B cell (primary cell): ENCODE results near the gene MOB3B. TPM values are rescaled to one million over a fixed set of nuclear protein-coding genes. Genes with fewer than 3 reads are reported as not detected.

Experiments used
- ATAC-seq: fragments of 200-7000 bp; cut with Tn5 transposase; one replicate; pipeline ENCODE4 v1.10.0; 2021; ENCODE audit warnings: low read depth, mild to moderate bottlenecking, moderate number of reproducible peaks, moderate library complexity
- CTCF ChIA-PET: fragments of 350-600 bp; sonication (Branson Sonifier 250); formaldehyde crosslinking; loops from one replicate; lab custom pipeline; 2021; ENCODE audit warnings: antibody characterized with exemption, inconsistent platforms; lab: Charles Lee
- POLR2A ChIA-PET: fragments of 350-600 bp; sonication (Branson Sonifier 250); formaldehyde crosslinking; loops from one replicate; lab custom pipeline; 2021; ENCODE audit warnings: antibody characterized with exemption; lab: Charles Lee
- DNase-seq: peaks from one replicate; pipeline ENCODE4 v3.0.0; 2013
- H2AFZ ChIP-seq: 2 replicates; pipeline ENCODE4 v1.6.1; 2012; ENCODE audit warnings: mild to moderate bottlenecking, low read depth, low read length; ENCODE audit not compliant: insufficient read depth, poor library complexity, severe bottlenecking
- H3K27ac ChIP-seq, 2 donors: 1 replicate in 1 of 2; 2 replicates in 1 of 2; pipeline ENCODE4 v1.5.1; 2012 to 2013; ENCODE audit warnings: low read length in 2 of 2, mild to moderate bottlenecking in 2 of 2, moderate library complexity in 1 of 2
- H3K27me3 ChIP-seq, 4 experiments: fragments of 200-600 bp in 1 of 4; sonication (generic) in 1 of 4; replicated peaks in 1 of 4; 1 replicate in 2 of 4; 2 replicates in 2 of 4; pipeline versions ENCODE4 v1.6.1 to v1.7.0; 2013 to 2016; ENCODE audit warnings: low read length in 3 of 4, mild to moderate bottlenecking in 2 of 4, mixed read lengths in 1 of 4, moderate library complexity in 1 of 4; ENCODE audit not compliant: insufficient read depth in 4 of 4, control insufficient read depth in 3 of 4; ENCODE audit errors: control extremely low read depth in 1 of 4
- H3K36me3 ChIP-seq, 2 experiments: replicated peaks in 1 of 2; 1 replicate in 1 of 2; 2 replicates in 1 of 2; pipeline versions ENCODE4 v1.6.1 to v1.7.1; 2013; ENCODE audit warnings: low read length in 1 of 2; ENCODE audit not compliant: insufficient read depth in 2 of 2, control insufficient read depth in 1 of 2; ENCODE audit errors: control extremely low read depth in 1 of 2, extremely low read depth in 1 of 2
- H3K4me1 ChIP-seq, 2 donors: fragments of 200-600 bp in 1 of 2; sonication (generic) in 1 of 2; 1 replicate in 1 of 2; 2 replicates in 1 of 2; pipeline versions ENCODE4 v1.5.1 to v1.6.1; 2013 to 2017; ENCODE audit warnings: low read length in 2 of 2; ENCODE audit not compliant: control insufficient read depth in 2 of 2, insufficient read depth in 2 of 2
- H3K4me2 ChIP-seq: replicated peaks from 2 replicates; pipeline ENCODE3; 2012; ENCODE audit warnings: mild to moderate bottlenecking, low read depth, low read length; ENCODE audit not compliant: poor library complexity, severe bottlenecking
- H3K4me3 ChIP-seq, 5 experiments: fragments of 200-600 bp in 1 of 5; sonication (generic) in 1 of 5; 1 replicate in 3 of 5; 2 replicates in 2 of 5; pipeline versions ENCODE4 v1.5.1 to v1.7.0; 2011 to 2016; ENCODE audit warnings: low read length in 4 of 5, mild to moderate bottlenecking in 4 of 5, low read depth in 2 of 5, control low read depth in 1 of 5, moderate library complexity in 1 of 5; ENCODE audit not compliant: insufficient read depth in 1 of 5; ENCODE audit errors: control extremely low read depth in 1 of 5, extremely low read depth in 1 of 5
- H3K79me2 ChIP-seq: fragments of 200-600 bp; sonication (generic); one replicate; pipeline ENCODE4 v1.6.0; 2016; ENCODE audit warnings: low read length; ENCODE audit not compliant: control insufficient read depth, insufficient read depth
- H3K9ac ChIP-seq: fragments of 200-600 bp; sonication (generic); 2 replicates; pipeline ENCODE4 v1.6.1; 2017; ENCODE audit warnings: mild to moderate bottlenecking, low read length, moderate library complexity
- H3K9me3 ChIP-seq, 3 donors: one replicate each; pipeline versions ENCODE4 v1.6.1 to v1.7.1; 2013; ENCODE audit warnings: low read length in 2 of 3; ENCODE audit not compliant: control insufficient read depth in 2 of 3, insufficient read depth in 1 of 3; ENCODE audit errors: control extremely low read depth in 1 of 3
- H4K20me1 ChIP-seq: 2 replicates; pipeline ENCODE4 v1.6.0; 2012; ENCODE audit warnings: mild to moderate bottlenecking, low read length; ENCODE audit not compliant: insufficient read depth, control insufficient read depth, poor library complexity, severe bottlenecking
- H3K27ac Mint-ChIP-seq: one replicate; pipeline ENCODE4 v1.8.0; 2021; ENCODE audit warnings: mixed read lengths
- H3K27me3 Mint-ChIP-seq: one replicate; pipeline ENCODE4 v1.8.0; 2021; ENCODE audit warnings: mixed read lengths
- H3K4me1 Mint-ChIP-seq: one replicate; pipeline ENCODE4 v1.8.0; 2021; ENCODE audit warnings: mixed read lengths
- H3K4me3 Mint-ChIP-seq: one replicate; pipeline ENCODE4 v1.8.0; 2021; ENCODE audit warnings: mixed read lengths
- H3K9me3 Mint-ChIP-seq: one replicate; pipeline ENCODE4 v1.8.0; 2022; ENCODE audit warnings: mixed read lengths; ENCODE audit not compliant: insufficient read depth
- CTCF ChIP-seq: fragments of 200-600 bp; IDR thresholded peaks from one replicate; pipeline ENCODE4 v1.8.0; 2022; ENCODE audit warnings: antibody characterized with exemption, mild to moderate bottlenecking
- EZH2 ChIP-seq: IDR thresholded peaks from 2 replicates; pipeline ENCODE4 v1.6.1; 2012; ENCODE audit warnings: borderline replicate concordance, low read depth, mild to moderate bottlenecking, moderate library complexity, low read length; ENCODE audit not compliant: insufficient read depth, poor library complexity, severe bottlenecking
- WGBS: methylation state at CpG from one replicate; pipeline ENCODE4 v1.1.5; 2013; ENCODE audit warnings: missing lambda C conversion rate; ENCODE audit not compliant: insufficient coverage; 5-methylcytosine and 5-hydroxymethylcytosine counted together
- intact Hi-C: fragments of 100-400 bp; cut with micrococcal nuclease; formaldehyde crosslinking; loops from one replicate; pipeline ENCODE4 v1.10.0; 2022
- polyA plus RNA-seq: library from polyadenylated mRNA; depleted of rRNA; stranded (reverse); fragments of >200 nt; gene quantifications from 2 replicates; pipeline ENCODE4 v1.2.3, GENCODE V29; 2012
- total RNA-seq, 2 donors: library from RNA; stranded (reverse); fragments of 120-200 nt in 1 of 2; gene quantifications; 1 replicate in 1 of 2; 2 replicates in 1 of 2; pipeline versions ENCODE4 v1.2.3 to v1.2.4, GENCODE V29; 2013 to 2022

Gene MOB3B
- total and polyA plus RNA-seq, 2 donors (not counting 1 experiment from before 2014, with no cell fraction given): 7.3 to 7.9 TPM

DNA sequence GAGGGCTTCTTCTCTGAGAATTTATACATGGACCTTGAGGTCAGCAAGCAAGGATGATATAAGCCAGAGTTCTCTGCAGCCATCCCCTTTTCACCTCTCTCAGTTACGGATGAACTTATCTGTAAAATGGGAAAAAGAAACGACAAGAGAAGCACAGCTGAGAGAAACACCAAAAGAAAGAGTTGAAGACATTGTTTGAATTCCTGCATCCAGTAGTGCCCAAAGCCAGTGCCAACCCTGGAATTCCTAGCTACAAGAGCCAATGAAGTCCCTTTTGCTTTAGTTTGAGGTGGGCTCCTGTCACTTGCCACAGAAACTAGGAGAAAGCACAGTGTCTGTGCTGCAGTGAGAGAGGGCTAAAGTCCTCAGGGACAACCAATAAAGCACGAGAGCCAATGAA, 6.6 kb upstream of the MOB3B start:
- TF ChIP-seq CTCF: no peak
- TF ChIP-seq EZH2: no peak
- no peak overlapping the region for H3K4me2 ChIP-seq
- H3K9ac ChIP-seq: no peak overlapping the region
- H3K4me1 Mint-ChIP-seq: peaks cover 15% of the 10 kb centered on the region
- H3K27me3 Mint-ChIP-seq: no peaks in the 10 kb centered on the region
- no peak overlapping the region for H2AFZ ChIP-seq
- H3K9me3 ChIP-seq: no peaks in the 10 kb centered on the region
- H3K4me3 Mint-ChIP-seq: no peak overlapping the region
- CTCF ChIA-PET: interaction anchor here (1.2 to 17.3 kb wide), 2 partner anchors 76 to 202 kb away, joined by 6 to 395 read pairs; no protein-coding TSS in a partner anchor
- ATAC-seq (no peak), DNase-seq (no peak)
- peaks cover 9 to 10% of the 10 kb centered on the region in 2 donors for H3K4me1 ChIP-seq
- no peak overlapping the region for H3K4me3 ChIP-seq
- POLR2A ChIA-PET: no interaction called here
- no peaks in the 10 kb centered on the region for H3K36me3 ChIP-seq
- H3K27me3 ChIP-seq: no peaks in the 10 kb centered on the region
- H3K79me2 ChIP-seq: no peaks in the 10 kb centered on the region
- H3K27ac ChIP-seq: no peak overlapping the region
- intact Hi-C loops: no loop called here
- 80% methylated on average over 1 of the region's 3 CpGs for WGBS
- H3K27ac Mint-ChIP-seq: no peak overlapping the region
- no peaks in the 10 kb centered on the region for H3K9me3 Mint-ChIP-seq
- no peaks in the 10 kb centered on the region for H4K20me1 ChIP-seq

DNA sequence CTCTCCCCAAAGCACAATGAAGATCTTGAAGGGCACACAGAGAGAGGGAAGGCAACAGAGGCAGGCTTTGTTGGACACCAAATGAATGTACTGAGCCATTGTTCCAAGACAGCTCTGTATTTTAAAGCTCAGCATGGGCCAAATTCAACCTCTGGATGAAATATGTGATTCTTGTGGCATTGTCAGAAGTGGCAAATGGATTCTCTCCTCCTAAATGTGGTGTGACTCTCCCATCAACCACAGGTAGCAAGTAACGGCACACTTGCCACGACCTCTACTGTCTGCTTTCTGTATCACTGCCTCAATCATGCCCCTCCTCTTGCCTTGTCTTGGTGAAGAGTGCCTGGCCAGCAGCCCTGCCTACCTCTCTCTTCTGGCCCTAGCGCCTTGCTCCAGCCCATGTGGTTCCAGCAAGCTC, 6.1 kb upstream of the MOB3B start:
- peak; percentile 32 for TF ChIP-seq CTCF
- no peak for TF ChIP-seq EZH2
- no peaks in the 10 kb centered on the region for H3K9me3 ChIP-seq
- ATAC-seq (no peak), DNase-seq (peak; percentile 21)
- H3K27ac ChIP-seq: no peak overlapping the region
- no peaks in the 10 kb centered on the region for H3K27me3 Mint-ChIP-seq
- intact Hi-C loops: no loop called here
- no peak overlapping the region for H3K9ac ChIP-seq
- H3K4me3 ChIP-seq: no peak overlapping the region
- no peak overlapping the region for H3K27ac Mint-ChIP-seq
- H4K20me1 ChIP-seq: no peaks in the 10 kb centered on the region
- no peak overlapping the region for H2AFZ ChIP-seq
- H3K4me1 Mint-ChIP-seq: peaks cover 17% of the 10 kb centered on the region
- peaks cover 9 to 10% of the 10 kb centered on the region in 2 donors for H3K4me1 ChIP-seq
- ChIA-PET CTCF (interaction anchor here (1.0 to 17.3 kb wide), 3 partner anchors 11 to 202 kb away, joined by 3 to 395 read pairs (median 3); no protein-coding TSS in a partner anchor), POLR2A (no interaction called here)
- H3K36me3 ChIP-seq: no peaks in the 10 kb centered on the region
- no peaks in the 10 kb centered on the region for H3K9me3 Mint-ChIP-seq
- no peaks in the 10 kb centered on the region for H3K27me3 ChIP-seq
- WGBS: 95% methylated on average over 3 of the region's 3 CpGs
- H3K4me2 ChIP-seq: no peak overlapping the region
- no peak overlapping the region for H3K4me3 Mint-ChIP-seq
- H3K79me2 ChIP-seq: no peaks in the 10 kb centered on the region
